ENCODE data around the gene ABCA4.

ABCA4 gene

DNA sequence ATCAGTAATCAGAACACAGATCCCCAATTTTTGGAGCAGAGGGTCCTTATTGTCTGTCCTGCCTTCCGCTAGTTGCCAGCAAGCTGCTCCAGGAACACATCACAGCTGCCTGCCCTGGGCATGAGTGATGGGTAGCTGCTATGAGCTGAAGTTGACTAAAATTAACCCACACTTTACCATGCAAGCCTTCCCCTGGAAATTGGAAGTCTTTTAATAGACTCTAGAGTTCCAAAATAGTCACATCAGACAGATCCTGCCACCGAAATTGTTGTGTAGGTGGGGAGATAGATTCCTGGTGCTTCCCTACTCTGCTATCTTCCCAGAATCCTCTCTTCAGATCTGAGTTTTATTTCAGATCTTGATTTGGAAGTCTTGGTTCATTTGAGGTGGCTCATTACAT, 148.6 kb downstream of the ABCA4 start:
- no peak overlapping the region for H3K27ac Mint-ChIP-seq
- peaks cover 12% of the 10 kb centered on the region for H3K4me1 Mint-ChIP-seq
- H3K4me3 Mint-ChIP-seq: no peak overlapping the region
- H3K9me3 Mint-ChIP-seq: no peaks in the 10 kb centered on the region
- no peaks in the 10 kb centered on the region for H3K27me3 Mint-ChIP-seq (ENCODE audit: low read depth)
- no peaks in the 10 kb centered on the region for H3K36me3 Mint-ChIP-seq (ENCODE audit: low read depth)
- TF ChIP-seq, protein P1, sequence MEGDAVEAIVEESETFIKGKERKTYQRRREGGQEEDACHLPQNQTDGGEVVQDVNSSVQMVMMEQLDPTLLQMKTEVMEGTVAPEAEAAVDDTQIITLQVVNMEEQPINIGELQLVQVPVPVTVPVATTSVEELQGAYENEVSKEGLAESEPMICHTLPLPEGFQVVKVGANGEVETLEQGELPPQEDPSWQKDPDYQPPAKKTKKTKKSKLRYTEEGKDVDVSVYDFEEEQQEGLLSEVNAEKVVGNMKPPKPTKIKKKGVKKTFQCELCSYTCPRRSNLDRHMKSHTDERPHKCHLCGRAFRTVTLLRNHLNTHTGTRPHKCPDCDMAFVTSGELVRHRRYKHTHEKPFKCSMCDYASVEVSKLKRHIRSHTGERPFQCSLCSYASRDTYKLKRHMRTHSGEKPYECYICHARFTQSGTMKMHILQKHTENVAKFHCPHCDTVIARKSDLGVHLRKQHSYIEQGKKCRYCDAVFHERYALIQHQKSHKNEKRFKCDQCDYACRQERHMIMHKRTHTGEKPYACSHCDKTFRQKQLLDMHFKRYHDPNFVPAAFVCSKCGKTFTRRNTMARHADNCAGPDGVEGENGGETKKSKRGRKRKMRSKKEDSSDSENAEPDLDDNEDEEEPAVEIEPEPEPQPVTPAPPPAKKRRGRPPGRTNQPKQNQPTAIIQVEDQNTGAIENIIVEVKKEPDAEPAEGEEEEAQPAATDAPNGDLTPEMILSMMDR (IDR thresholded peaks at IDR 0.05; ENCODE audit: unreplicated experiment in 3 of 3): no peak

DNA sequence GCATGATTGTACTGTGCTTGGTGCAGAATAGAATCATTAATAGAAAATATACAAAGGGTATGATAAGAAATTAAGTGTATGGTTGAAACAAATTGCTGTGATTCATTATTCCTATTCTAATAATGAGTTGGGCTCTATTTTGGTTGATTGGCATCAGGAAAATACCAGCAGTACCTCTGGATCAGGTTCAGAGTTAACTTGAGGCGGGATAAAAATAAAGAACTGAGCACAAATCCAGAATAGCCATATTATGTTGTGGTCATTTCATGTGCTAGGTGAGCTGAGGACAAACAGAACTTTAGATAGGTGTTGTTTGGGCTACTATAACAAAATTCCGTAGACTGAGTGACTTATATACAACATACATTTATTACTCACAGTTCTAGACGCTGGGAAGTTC, 151.1 kb downstream of the ABCA4 start:
- TF ChIP-seq, protein P1 (IDR thresholded peaks at IDR 0.05; ENCODE audit: unreplicated experiment in 3 of 3): no peak
- H3K4me3 Mint-ChIP-seq: no peak overlapping the region
- H3K27me3 Mint-ChIP-seq (ENCODE audit: low read depth): no peaks in the 10 kb centered on the region
- no peak overlapping the region for H3K27ac Mint-ChIP-seq
- H3K9me3 Mint-ChIP-seq: no peaks in the 10 kb centered on the region
- H3K36me3 Mint-ChIP-seq (ENCODE audit: low read depth): no peaks in the 10 kb centered on the region
- H3K4me1 Mint-ChIP-seq: peaks cover 18% of the 10 kb centered on the region

DNA sequence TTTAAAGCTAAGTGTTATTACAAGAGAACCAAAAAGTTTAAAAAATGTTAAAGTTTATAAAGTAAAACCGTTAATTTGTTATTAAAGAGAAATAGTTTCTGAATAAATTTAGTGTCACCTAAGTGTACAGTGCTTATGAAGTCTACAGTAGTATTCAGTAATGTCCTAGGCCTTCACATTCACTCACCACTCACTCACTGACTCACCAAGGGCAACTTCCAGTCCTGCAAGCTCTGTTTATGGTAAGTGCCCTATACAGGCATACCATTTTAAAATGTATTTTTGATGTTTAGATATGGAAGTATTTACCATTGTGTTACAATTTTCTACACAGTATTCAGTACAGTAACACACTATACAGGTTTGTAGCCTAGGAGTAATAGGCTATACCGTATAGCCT, 151.6 kb downstream of the ABCA4 start:
- Mint-ChIP-seq H3K9me3 (no peaks in the 10 kb centered on the region), H3K4me3 (no peak overlapping the region), H3K27ac (no peak overlapping the region), H3K36me3 (ENCODE audit: low read depth) (no peaks in the 10 kb centered on the region), H3K27me3 (ENCODE audit: low read depth) (no peaks in the 10 kb centered on the region), H3K4me1 (peaks cover 18% of the 10 kb centered on the region)
- TF ChIP-seq, protein P1 (IDR thresholded peaks at IDR 0.05; ENCODE audit: unreplicated experiment in 3 of 3): no peak

DNA sequence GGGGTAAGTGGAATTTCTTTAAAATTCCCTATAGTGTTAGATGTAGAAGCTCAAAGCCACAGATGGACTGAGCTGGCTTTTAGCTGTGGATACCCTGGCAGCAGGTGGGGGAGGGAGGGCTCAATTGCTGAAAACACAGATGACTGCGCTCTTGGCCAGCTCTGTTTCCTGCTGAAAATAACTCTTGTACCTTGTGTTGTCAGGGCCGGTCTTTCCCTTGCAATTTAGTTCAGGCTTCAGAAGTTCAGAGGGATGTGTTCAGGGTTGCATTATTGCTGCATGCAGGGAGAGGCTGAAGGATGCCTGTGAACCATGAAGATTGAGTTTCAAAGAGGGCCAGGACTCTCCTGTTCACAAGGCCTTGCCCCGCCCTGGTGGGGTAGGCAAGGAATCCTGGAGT, 153.6 kb downstream of the ABCA4 start:
- Mint-ChIP-seq H3K27me3 (ENCODE audit: low read depth) (no peaks in the 10 kb centered on the region), H3K27ac (no peak overlapping the region), H3K9me3 (no peaks in the 10 kb centered on the region), H3K4me3 (no peak overlapping the region), H3K36me3 (ENCODE audit: low read depth) (no peaks in the 10 kb centered on the region), H3K4me1 (peaks cover 13% of the 10 kb centered on the region)
- TF ChIP-seq, protein P1 (IDR thresholded peaks at IDR 0.05; ENCODE audit: unreplicated experiment in 3 of 3): no peak

DNA sequence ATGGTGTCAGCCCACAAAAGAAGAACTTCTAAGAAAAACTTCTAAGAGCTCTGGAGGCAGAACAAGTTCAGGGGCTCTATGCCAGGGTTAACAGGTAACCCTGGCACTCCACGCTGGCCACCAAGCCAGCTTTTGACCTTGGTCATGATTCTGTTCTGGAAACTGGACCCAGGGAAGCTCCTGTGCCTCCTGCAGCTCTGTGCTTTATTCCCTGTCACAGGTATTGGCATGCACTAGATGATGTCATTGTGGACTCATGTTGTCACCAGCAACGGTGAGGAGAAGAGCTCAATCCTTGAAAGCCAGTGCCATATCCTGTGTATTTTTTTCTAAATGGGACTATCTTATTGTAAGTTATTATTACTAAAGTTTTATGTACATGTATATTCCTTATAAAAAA, 155.1 kb downstream of the ABCA4 start:
- Mint-ChIP-seq H3K27me3 (ENCODE audit: low read depth) (peaks cover 3% of the 10 kb centered on the region), H3K4me3 (no peak overlapping the region), H3K27ac (no peak overlapping the region), H3K36me3 (ENCODE audit: low read depth) (no peaks in the 10 kb centered on the region), H3K9me3 (no peaks in the 10 kb centered on the region), H3K4me1 (peaks cover 8% of the 10 kb centered on the region)
- TF ChIP-seq, protein P1 (IDR thresholded peaks at IDR 0.05; ENCODE audit: unreplicated experiment in 3 of 3): no peak

DNA sequence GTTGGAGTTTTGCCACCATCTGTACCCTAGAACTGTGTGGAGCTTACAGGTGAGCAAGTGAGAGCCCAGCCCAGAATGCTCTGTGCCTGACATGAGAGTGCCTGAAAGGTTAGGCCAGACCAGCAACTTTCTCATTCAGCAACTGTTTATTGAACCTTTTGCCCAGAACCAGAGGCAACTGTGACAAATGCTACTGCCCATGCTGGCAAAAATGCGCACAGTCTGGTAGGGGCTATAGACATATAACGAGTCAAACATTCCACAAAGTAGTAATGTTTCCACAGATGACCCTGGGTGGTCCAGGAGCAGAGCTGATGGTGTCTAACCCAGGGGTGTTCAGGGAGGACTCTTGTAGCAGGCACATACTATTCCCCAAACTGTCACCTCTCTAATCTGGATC, 155.7 kb downstream of the ABCA4 start:
- Mint-ChIP-seq H3K36me3 (ENCODE audit: low read depth) (no peaks in the 10 kb centered on the region), H3K27me3 (ENCODE audit: low read depth) (peaks cover 3% of the 10 kb centered on the region), H3K4me1 (peaks cover 8% of the 10 kb centered on the region), H3K27ac (no peak overlapping the region), H3K9me3 (no peaks in the 10 kb centered on the region), H3K4me3 (no peak overlapping the region)
- TF ChIP-seq, protein P1 (IDR thresholded peaks at IDR 0.05; ENCODE audit: unreplicated experiment in 3 of 3): no peak
